ENCODE results near the gene EPSTI1. TPM values are rescaled to one million over a fixed set of nuclear protein-coding genes. Genes with fewer than 3 reads are reported as not detected.
"Not testable (repeated sequence)": the region's sequence is repeated elsewhere in the genome, so short reads cannot be mapped to it uniquely, and the experiment has no call there.

EPSTI1 gene
- total and polyA plus RNA-seq, 2 experiments from 2014 or later: 1.5 to 2.5 TPM

DNA sequence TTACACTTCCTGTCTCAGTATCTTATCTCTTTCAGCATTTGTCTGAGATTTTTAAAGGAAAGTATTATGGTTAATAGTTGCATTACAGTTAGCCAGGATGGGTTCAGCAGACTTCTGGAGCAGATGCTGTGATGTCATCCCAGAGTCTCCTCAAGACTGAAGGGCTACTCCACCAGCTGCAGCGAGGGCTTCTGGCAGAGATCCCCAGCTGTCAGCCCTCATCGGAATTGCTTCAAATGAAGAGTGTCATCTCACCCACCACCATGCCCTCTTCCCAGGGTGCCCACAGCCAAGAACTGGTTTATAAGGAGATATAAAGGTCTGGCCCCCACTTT, 126.3 kb downstream of the EPSTI1 start:
- TF ChIP-seq EZH2phosphoT487 (IDR thresholded peaks at IDR 0.05; ENCODE audit: insufficient read depth, low read depth) (no peak), EZH2 (IDR thresholded peaks at IDR 0.05; ENCODE audit: insufficient read depth, poor library complexity, severe bottlenecking) (no peak)
- peak; percentile 5 for DNase-seq
- Histone ChIP-seq H3K9me3 (ENCODE audit: low read depth) (no peaks in the 10 kb centered on the region), H3K27ac (no peak overlapping the region), H3F3A (ENCODE audit: insufficient read depth) (no peaks in the 10 kb centered on the region), H3K79me2 (ENCODE audit: insufficient read depth) (no peaks in the 10 kb centered on the region), H3K9me2 (ENCODE audit: insufficient read depth) (no peaks in the 10 kb centered on the region), H3K4me3 (no peak overlapping the region), H3K4me1 (ENCODE audit: insufficient read depth) (no peaks in the 10 kb centered on the region), H2AFZ (no peak overlapping the region), H3K27me3 (replicated peaks; ENCODE audit: insufficient read depth) (no peaks in the 10 kb centered on the region; the same call in 1 of the 2 replicates), H4K20me1 (ENCODE audit: insufficient read depth) (no peaks in the 10 kb centered on the region), H3K36me3 (ENCODE audit: low read depth) (no peaks in the 10 kb centered on the region), H3K4me2 (ENCODE audit: unreplicated experiment) (no peak overlapping the region), H3K9ac (no peak overlapping the region)
- WGBS, 2 experiments (ENCODE audit: low coverage in 1 of 2, low lambda C conversion rate in 2 of 2, missing lambda C conversion rate in 2 of 2): 21 to 22% methylated on average over 2 of the region's 2 CpGs
- in situ Hi-C loops (cut with MboI): no loop called here

DNA sequence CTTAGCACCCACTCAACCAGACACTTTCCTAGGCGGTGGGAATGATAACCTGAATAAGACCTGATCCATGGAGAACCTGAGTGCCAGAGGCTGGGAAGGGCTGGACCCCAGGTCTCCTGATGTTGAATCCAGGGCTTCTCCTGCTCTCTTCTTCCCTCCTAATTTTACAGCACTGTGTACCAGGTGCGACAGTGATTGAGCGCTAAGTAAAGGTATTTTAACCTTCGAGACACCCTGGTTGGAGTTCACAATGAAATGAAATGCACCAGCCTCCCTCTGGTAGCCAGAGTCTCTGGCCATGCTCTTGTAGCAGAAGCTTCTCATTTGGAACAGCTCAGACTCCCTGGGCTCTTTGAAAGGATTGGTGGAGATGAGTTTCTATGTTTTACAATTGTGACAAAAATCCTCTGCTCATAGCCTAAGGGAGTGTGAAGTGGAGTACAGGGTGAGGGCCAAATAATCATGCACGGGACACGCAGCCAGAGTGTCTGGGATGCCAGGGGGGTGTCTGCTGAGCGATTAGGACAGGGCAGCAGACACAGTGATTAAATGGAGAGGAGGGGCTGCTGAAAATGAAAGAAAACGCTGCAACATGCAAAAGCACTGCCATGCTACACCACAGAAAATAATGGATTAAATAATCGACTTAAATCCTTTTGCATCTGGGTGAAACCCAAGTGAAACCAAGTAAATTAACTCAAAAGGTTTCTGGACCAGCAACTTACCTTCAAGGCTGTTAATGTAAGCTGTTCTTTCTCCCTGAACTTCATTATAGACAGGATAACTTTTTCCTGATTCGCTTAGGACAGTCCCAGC, 126.9 kb downstream of the EPSTI1 start:
- H4K20me1 ChIP-seq (ENCODE audit: insufficient read depth): no peaks in the 10 kb centered on the region
- in situ Hi-C loops (cut with MboI): no loop called here
- TF ChIP-seq EZH2phosphoT487 (IDR thresholded peaks at IDR 0.05; ENCODE audit: insufficient read depth, low read depth) (no peak), EZH2 (IDR thresholded peaks at IDR 0.05; ENCODE audit: insufficient read depth, poor library complexity, severe bottlenecking) (no peak)
- DNase-seq: no peak
- WGBS, 2 experiments (ENCODE audit: low coverage in 1 of 2, low lambda C conversion rate in 2 of 2, missing lambda C conversion rate in 2 of 2): 48 to 53% methylated on average over 10 of the region's 10 CpGs
- no peak overlapping the region for H2AFZ ChIP-seq
- no peak overlapping the region for H3K4me3 ChIP-seq
- no peaks in the 10 kb centered on the region for H3K4me1 ChIP-seq (ENCODE audit: insufficient read depth)
- no peaks in the 10 kb centered on the region; the same call in 1 of the 2 replicates for H3K27me3 ChIP-seq (replicated peaks; ENCODE audit: insufficient read depth)
- no peaks in the 10 kb centered on the region for H3K9me3 ChIP-seq (ENCODE audit: low read depth)
- H3K36me3 ChIP-seq (ENCODE audit: low read depth): no peaks in the 10 kb centered on the region
- no peaks in the 10 kb centered on the region for H3K79me2 ChIP-seq (ENCODE audit: insufficient read depth)
- no peaks in the 10 kb centered on the region for H3K9me2 ChIP-seq (ENCODE audit: insufficient read depth)
- no peak overlapping the region for H3K9ac ChIP-seq
- H3F3A ChIP-seq (ENCODE audit: insufficient read depth): no peaks in the 10 kb centered on the region
- H3K4me2 ChIP-seq (ENCODE audit: unreplicated experiment): no peak overlapping the region
- H3K27ac ChIP-seq: no peak overlapping the region

DNA sequence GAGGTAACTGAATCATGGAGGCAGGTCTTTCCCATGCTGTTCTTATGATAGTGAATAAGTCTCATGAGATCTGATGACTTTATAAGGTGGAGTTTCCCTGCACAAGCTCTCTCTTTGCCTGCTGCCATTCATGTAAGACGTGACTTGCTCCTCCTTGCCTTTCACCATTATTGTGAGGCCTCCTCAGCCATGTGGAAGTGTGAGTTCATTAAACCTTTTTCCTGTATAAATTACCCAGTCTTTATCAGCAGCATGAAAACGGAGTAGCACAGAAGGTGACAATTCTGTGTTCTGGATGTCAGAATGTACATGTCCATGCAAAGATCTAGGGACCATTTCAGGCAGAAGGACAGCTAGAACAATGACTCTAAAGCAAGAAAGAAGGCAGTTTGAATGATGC, 129.7 kb downstream of the EPSTI1 start:
- H3K4me1 ChIP-seq (ENCODE audit: insufficient read depth); H3K27me3 ChIP-seq (replicated peaks; ENCODE audit: insufficient read depth); H3K4me2 ChIP-seq (ENCODE audit: unreplicated experiment); DNase-seq; in situ Hi-C loops (cut with MboI); H3F3A ChIP-seq (ENCODE audit: insufficient read depth); H4K20me1 ChIP-seq (ENCODE audit: insufficient read depth); H3K27ac ChIP-seq; H3K79me2 ChIP-seq (ENCODE audit: insufficient read depth); H3K9me2 ChIP-seq (ENCODE audit: insufficient read depth); H3K4me3 ChIP-seq; H3K9me3 ChIP-seq (ENCODE audit: low read depth); H3K9ac ChIP-seq; H2AFZ ChIP-seq; H3K36me3 ChIP-seq (ENCODE audit: low read depth): not testable (repeated sequence)
- 63 to 77% methylated on average over 2 of the region's 2 CpGs for WGBS, 2 experiments (ENCODE audit: low coverage in 1 of 2, low lambda C conversion rate in 2 of 2, missing lambda C conversion rate in 2 of 2)

- Histone ChIP-seq H3K27ac (no peak overlapping the region), H3K27me3 (replicated peaks; ENCODE audit: insufficient read depth) (no peaks in the 10 kb centered on the region; the same call in 1 of the 2 replicates), H3K4me1 (ENCODE audit: insufficient read depth) (no peaks in the 10 kb centered on the region), H3K9ac (no peak overlapping the region), H3K9me2 (ENCODE audit: insufficient read depth) (no peaks in the 10 kb centered on the region), H2AFZ (no peak overlapping the region), H4K20me1 (ENCODE audit: insufficient read depth) (no peaks in the 10 kb centered on the region), H3K4me3 (no peak overlapping the region), H3K36me3 (ENCODE audit: low read depth) (no peaks in the 10 kb centered on the region), H3K79me2 (ENCODE audit: insufficient read depth) (no peaks in the 10 kb centered on the region), H3K9me3 (ENCODE audit: low read depth) (no peaks in the 10 kb centered on the region), H3F3A (ENCODE audit: insufficient read depth) (no peaks in the 10 kb centered on the region), H3K4me2 (ENCODE audit: unreplicated experiment) (no peak overlapping the region)
- 68 to 73% methylated on average over 4 of the region's 4 CpGs for WGBS, 2 experiments (ENCODE audit: low coverage in 1 of 2, low lambda C conversion rate in 2 of 2, missing lambda C conversion rate in 2 of 2)
- TF ChIP-seq EZH2 (IDR thresholded peaks at IDR 0.05; ENCODE audit: insufficient read depth, poor library complexity, severe bottlenecking): no peak
- TF ChIP-seq EZH2phosphoT487 (IDR thresholded peaks at IDR 0.05; ENCODE audit: insufficient read depth, low read depth): no peak
- DNase-seq: no peak
- in situ Hi-C loops (cut with MboI): no loop called here
Measured at GRCh38 chr13:42860485-42860884, 131.6 kb downstream of the EPSTI1 start.

Measured in GM23248 (cell line).